Embryonic facial prominence (tissue), 1 donor: ENCODE measurements around the gene CORO7.

Source experiments
- DNase-seq: peaks from one replicate; pipeline ENCODE4 v3.0.0-alpha.2; 2016; ENCODE audit errors: extremely low spot score

CORO7 gene

GRCh38 chr16:4384509-4384942, 31.9 kb downstream of the CORO7 start:
- peak; percentile 66 for DNase-seq

GRCh38 chr16:4383591-4384444, 32.6 kb downstream of the CORO7 start:
- DNase-seq: no peak

- DNase-seq: no peak
Measured at GRCh38 chr16:4382795-4383357, 33.5 kb downstream of the CORO7 start.

GRCh38 chr16:4381935-4382794, 34.2 kb downstream of the CORO7 start:
- DNase-seq: no peak

GRCh38 chr16:4381072-4381934, 35.1 kb downstream of the CORO7 start:
- DNase-seq: no peak

- DNase-seq: no peak
Measured at GRCh38 chr16:4380119-4381063, 36.0 kb downstream of the CORO7 start.

GRCh38 chr16:4378999-4379690, 37.3 kb downstream of the CORO7 start:
- DNase-seq: no peak

GRCh38 chr16:4378161-4378666, 38.2 kb downstream of the CORO7 start:
- no peak for DNase-seq

- DNase-seq: no peak
Measured at GRCh38 chr16:4377573-4378154, 38.7 kb downstream of the CORO7 start.

- DNase-seq: no peak
Measured at GRCh38 chr16:4376893-4377572, 39.4 kb downstream of the CORO7 start.

- no peak for DNase-seq
Measured at GRCh38 chr16:4376126-4376892, 40.1 kb downstream of the CORO7 start.

GRCh38 chr16:4375717-4376116, 40.7 kb downstream of the CORO7 start:
- no peak for DNase-seq

GRCh38 chr16:4373909-4374742, 42.3 kb downstream of the CORO7 start:
- DNase-seq: peak; percentile 71

GRCh38 chr16:4373356-4373908, 43.0 kb downstream of the CORO7 start:
- DNase-seq: no peak

- DNase-seq: no peak
Measured at GRCh38 chr16:4372578-4373355, 43.6 kb downstream of the CORO7 start.
